NK-92 (cell line): Measurements from ENCODE around the gene NENF.

Experiments
- DNase-seq: peaks from one replicate; lab custom pipeline; 2025; ENCODE audit not compliant: unreplicated experiment; lab: John Stamatoyannopoulos, UW

The NENF gene

DNA sequence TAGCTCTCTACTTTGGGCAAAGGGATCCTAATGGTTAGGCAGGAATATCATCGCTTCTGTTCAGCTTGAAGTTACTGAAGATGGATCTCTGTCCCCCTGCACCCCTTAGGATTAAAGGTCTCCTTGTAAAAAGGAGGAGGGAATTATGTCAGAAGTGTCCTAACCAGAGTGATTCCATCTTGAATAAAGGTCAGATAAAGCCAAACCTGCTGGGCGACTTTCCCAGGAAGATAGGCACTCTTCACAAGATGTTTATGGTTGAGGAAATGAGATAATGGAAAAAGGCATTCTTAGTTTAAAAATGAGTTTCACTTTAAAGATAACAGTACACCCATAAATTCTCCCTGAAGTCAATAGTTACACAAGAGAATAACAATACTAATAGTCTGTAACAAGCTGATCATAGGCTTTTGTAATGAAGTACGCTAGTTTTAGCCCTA, 1.7 kb upstream of the NENF start:
- no peak for DNase-seq

DNA sequence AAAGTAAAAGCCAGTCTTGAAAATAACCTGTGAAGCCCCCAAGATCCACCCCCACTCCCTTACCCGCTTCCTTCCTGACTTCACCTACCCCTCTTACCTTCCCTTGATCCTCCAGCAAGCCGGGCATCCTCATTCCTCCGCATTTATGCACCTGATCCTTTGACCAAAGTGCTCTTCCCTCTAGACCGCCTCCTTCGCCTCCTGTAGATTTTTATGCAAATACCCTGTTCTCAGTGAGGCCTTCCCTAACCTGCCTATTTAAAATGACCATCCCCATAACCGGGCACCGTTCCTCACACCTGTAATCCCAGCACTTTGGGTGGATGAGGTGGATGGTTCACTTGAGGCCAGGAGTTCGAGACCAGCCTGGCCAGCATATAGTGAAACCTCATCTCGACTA, 1.1 kb upstream of the NENF start:
- DNase-seq: no peak

DNA sequence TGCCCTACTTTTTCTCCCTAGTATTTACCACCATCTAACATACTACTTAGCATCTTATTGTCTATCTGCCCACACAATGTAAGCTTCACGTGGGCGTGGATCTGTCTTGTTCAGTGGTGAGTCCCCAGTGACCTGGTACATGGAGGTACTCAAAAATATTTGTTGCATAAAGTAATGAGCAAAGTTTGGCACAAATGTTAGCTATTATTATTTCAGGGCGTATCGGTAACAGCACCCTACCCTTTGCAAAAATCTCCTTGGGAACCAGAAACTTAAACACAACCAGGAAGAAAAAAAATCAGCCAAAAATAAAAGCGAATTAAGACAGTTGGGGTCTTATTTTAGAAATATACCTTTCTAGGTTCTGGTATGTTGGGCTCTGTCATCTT, 454 bp upstream of the NENF start:
- DNase-seq: no peak

DNA sequence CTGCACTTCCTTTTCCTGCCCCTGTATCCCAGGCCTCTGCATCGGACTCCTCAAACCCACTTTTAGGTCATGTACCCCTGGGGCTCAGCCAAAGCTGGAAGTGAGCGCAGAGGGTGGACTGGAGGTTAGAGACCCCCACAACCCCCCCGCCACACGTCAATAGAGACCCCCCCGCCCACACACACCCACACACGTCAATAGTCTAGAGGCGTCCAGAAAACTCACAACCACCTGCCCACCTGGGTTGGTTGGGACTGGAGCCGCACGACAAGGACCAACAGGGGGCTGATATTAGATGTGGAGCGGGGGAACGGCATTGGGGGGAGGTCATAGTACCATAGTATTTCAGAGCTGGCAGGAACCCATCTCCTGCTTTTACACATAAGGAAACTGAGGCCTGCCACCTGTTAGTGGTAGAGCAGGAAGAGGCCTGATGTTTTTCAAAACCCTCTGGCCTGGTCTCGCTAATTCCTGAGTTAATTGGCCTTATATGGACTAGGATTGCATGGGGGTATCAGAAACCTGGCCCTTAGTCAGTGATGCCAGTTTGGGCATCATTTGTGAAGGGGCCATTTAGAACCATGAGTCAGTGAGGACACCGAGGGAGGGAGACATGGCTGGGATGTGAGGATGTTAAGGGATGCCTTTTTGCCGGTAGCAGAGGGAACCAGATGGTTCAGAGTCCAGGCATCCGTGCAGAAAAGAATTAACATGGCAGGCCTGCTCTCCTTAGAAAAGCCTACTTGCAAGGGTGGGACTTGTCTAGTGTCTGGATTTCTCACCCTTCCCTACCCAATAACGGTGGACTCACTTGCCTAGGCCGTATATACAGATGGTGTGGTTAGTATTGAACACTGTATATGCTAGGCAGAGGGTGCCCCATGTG, 1.1 kb downstream of the NENF start:
- DNase-seq: no peak

DNA sequence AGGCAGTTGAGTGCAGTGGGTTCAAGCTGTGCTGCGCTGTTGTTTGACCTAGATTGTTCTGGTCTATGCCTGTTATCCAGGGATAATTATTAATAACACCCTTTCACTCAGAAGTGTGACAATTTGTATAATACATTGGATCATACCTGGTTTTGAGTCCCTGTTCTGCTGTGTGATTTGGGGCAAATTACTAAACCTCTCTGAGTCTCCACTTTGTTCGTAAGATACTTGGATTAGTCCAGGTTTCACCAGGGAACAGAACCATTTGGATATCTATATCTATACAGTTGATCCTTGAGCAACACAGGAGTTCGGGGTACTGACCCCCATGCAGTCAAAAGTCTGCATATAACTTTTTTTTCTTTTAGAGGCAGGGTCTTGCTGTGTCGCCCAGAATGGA, 2.3 kb downstream of the NENF start:
- DNase-seq: no peak

DNA sequence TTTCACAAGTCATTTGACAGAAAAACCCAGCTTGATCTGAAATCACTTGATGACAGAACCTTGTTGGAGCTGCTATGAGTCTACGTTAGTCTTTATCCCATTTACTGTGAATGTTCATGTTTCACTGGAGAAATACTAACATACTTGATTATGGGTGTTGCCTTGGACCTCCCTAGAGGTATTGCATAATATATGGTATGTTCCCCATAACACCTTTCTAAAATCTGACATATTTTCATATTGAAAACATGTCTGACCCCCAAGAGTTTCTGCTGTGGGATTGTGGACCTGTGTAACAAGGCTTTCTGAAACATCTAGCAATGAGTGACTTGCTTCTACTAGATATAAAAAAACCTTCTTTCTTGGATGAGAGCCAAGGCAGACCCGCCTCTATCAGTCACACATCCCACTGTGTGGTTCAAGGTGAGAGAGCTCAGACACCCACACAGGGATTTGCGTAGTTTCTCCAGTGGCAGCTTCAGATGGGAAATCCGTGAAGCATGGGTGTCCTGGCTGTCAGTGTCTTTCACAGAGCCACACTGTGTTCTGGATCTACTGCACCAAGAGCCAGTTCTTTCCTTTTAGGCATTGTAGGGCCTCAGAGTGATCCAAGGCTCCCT, 4.6 kb downstream of the NENF start:
- no peak for DNase-seq

DNA sequence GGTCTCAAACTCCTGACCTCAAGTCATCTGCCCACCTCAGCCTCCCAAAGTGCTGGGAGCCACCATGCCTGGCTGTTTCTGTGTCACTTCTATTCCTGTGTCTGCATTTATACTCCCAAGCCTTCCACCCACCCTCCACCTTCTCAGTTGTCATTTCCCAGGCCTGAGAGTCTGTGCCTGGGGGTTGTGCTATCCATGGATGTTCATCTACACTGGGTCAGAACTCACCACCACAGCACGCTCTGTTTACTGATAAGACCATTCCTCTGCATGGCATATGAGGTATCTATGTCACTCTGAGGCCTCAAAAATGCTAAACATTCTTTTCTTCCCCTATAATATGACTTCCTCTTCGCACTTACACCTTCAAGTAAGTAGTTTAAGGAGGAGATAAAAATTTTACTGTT, 6.1 kb downstream of the NENF start:
- DNase-seq: no peak

DNA sequence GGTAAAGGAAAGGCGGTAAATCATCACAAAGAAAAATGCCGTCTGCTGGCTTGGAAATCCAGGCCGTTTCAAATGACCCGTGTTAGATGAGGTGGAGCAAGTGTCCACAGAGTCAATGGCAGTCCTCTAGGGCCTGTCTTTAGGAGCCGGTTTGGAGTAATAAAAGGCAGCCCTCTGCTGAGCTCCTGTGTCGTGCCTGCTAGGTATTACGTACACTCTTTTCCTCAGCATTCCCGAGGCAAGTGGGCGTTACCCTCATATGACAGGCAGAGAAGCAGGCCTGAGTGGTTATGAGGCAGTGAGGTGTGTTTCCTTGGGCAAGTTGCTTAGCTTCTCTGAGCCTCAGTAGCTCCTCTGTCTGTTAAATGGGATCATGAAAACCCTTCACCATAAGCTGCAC, 7.7 kb downstream of the NENF start:
- no peak for DNase-seq

DNA sequence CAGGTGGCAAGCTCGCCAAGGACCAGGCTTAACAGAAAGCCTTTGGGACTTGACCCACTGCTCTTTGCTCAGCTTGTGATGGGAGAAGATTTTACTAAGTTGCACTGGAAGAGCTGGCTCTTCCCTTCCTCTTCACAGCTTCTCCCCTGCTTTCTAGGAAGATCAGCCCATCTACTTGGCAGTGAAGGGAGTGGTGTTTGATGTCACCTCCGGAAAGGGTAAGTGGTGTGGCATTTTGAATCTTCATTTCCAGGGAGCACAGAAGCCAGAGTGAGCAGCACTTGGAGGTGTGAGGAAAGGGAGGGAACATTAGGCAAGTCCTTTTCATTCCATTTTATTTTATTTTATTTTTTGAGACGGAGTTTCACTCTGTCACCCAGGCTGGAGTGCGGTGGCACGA, 9.7 kb downstream of the NENF start:
- no peak for DNase-seq

DNA sequence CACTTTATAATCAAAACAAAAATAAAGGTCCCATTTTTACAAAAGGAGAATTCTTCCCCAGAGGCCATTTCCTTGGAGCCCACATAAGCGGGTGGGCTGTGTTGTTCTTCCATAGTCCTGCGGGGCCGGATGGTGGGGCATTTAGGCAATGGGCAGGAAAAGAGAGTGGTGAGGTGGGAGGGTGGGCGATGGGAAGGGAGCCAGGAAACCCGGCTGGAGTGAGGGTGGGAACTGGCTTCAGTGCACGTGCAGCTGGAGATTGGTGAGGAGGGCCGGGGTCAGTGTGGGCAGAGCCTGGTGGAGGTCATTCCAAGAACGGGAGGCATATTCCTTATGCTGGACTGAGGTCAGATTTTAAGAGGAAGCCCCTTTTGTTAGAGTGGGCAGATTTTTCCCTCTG, 13.6 kb downstream of the NENF start:
- no peak for DNase-seq

DNA sequence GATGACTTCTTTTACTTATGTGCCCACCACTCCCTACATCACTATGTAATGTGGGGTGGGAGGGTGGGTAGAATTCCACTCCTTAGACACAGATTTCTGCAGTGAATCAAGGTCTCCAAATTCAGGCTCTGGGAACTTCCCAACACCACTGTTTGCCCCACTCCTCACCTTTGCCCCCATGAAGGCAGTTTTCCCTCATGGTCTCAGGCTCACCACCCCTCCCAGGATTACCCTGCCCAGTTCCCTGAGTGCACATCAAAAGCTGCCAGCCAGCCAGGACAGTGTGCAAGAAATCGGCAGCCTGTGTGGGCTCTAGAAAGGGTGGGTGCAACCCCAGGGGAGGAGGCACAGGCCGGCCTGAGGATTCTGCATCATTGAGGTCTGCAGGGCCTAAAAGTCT, 14.8 kb downstream of the NENF start:
- DNase-seq: no peak

DNA sequence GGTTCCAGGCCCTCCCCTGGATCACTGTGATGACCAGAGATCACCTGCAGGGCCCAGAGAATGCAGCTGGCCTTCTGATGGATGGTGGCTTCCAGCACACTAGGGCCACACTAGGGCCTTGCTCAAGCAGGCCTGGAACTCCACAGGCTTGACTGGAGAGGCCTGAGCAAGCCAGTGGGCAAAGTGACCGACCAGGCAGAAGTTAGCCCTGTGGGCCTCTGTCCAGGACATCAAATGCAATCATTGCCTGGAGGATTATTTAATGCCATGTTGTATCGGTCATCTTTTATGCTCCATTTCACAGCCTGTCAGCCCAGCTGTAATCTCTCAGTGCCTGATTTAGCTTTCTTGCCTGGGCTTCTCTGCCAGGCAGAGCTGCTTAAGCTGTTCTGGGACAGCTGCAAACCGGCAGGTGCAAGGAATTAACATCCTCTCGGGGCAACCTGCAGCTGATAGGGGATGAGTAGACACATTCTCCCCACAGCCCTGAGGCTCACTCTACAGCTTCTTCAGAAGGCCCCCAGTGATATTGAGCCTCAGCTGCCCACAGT, 17.7 kb downstream of the NENF start:
- no peak for DNase-seq

DNA sequence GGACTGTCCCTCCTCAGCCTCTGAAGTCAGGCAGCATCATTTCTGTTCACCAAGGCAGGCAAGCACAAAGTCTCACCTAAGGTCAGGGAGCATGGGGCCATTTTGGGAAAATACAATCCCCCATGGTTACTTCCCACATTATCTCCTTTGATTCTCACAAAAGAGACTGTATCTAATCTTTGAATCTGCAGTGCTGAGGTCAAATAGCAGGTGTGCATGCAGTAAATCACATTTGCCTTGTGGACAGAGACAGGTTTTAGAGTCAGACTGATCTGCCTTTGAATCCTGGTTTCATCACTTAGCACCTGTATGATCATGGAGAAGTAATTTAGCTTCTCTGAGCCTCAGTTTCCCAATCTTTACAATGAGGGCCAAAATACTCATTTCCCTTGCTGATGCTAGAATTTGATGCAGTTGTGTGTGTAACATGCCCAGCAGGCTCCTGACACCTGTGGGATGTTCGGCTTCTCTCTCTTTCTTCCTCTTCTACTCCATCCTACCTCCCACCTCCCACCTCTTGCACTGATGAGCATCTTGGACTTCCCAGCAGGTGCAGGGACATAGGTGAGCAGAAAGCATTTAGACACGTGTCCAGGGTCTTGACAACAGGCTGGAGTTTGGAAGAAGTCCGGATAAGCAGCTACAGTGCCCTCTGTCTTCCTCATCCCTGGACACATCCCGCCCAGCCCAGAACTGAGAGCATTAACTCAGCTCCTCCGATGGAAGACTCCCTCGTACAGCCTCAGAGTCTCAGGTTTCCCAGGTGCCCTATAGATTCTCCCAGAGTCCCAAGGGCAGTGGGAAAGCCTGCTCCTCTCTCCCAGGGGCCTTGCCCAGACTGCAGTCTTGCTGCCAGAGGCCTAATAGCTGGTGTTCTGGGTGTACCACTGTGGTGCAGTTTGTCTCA, 18.9 kb downstream of the NENF start:
- DNase-seq: no peak

DNA sequence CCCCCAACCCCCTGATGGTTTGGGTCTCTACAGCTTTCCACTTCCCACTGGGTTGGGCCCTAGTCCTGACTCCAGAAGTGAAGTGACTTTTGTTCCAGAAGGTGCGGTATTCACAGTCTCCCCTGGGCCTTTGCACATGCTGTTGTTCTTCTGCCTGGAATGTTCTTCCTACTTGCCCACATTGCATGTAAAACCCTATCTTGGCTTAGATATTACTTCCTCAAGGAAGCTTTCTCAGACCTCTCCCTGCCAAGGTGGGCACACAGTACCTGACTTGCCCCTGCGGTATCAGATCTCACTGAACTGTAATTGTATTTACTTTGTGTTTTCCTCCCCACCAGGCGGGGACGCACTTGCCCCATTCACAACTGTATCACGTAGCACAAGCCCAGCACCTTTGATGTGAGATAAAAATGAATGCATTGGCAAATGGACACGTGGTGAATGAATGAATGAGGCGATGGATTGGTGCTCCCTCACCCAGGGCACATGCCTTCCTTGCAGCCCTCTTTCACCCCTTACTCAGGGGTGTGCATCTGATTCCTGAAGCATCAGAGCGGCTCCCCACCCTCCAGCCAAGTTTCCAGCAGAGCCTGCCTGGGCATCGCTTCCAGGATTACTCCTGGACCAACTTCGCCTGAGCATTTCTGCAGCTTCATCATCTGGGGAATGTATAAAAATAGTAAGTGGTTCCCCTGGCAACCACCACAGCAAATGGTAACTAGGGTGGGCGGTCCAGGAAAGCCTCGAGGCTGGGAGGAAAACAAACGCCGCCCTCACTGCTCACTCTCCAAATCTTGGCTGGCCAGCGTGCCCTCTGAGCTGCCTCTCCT, 19.8 kb downstream of the NENF start:
- DNase-seq: no peak

DNA sequence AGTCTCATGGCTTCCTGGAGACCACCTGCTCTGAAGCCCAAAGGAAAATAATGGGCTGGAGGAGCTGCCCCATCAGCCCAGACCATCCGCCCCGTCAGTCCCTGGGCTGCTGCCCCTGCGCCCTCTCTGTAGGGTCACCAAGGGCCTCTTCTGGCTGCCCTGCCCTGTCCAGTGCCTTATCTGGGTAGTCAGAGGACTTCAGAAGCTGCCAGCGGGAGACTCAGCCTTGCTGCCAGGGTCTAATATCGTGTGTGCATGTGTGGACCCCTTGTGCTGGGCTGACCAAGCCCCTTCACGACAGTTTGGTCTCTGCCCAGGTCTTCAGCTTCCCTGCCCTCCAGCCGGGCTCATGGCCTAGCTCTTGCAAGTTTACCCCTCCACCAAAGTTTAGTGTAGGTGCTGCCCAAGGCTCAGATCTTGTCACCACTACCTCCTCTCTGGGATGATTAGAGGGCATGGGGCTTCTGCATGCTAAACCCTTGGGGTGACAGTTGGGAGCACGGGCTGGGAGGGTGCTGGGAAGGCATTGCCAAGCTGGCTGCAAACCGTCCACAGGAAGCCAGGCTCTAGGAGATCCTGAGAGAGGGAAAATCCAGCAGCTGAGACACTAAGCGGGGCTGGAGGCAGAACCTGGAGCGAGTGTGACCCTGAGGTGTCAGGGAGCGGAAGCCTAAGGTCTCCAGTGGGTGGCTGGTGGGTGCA, 20.6 kb downstream of the NENF start:
- DNase-seq: no peak

DNA sequence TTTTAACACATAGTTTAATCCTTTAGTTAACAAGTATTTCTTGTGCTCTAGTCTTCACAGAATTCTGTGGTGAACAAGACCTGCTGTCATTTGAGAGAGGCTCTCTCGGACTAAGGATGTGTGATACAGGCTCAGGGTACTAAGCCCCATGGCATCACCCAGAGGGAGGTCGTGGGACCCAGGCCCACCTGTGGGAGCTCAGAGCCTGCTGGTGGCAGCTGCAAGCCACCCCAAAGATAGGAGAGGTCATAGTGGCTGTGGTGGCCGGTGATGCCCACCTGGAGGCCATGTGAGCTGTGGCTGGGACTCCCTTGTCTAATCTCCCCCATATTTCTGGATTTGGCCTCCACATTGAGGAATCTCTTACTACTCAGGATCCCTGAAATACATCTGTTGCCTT, 22.0 kb downstream of the NENF start:
- no peak for DNase-seq

DNA sequence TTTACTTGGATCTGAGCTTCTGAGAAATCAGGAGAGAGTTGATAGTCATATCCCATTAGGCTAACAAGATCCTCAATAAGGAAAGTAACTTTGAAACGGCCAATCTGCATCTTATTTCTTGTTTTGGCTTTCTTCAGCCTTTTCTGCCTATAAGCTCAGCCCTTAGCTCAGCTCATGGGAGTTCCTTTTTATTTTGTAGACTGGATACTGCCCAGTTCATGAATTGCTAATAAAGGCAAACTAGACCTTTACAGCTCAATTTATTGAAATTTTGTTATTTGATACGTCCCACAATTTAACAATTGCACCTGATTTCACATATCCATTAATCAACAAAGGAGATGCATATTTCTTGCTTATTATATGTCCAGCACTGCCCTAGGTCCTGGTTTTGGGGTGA, 22.7 kb downstream of the NENF start:
- DNase-seq: no peak

DNA sequence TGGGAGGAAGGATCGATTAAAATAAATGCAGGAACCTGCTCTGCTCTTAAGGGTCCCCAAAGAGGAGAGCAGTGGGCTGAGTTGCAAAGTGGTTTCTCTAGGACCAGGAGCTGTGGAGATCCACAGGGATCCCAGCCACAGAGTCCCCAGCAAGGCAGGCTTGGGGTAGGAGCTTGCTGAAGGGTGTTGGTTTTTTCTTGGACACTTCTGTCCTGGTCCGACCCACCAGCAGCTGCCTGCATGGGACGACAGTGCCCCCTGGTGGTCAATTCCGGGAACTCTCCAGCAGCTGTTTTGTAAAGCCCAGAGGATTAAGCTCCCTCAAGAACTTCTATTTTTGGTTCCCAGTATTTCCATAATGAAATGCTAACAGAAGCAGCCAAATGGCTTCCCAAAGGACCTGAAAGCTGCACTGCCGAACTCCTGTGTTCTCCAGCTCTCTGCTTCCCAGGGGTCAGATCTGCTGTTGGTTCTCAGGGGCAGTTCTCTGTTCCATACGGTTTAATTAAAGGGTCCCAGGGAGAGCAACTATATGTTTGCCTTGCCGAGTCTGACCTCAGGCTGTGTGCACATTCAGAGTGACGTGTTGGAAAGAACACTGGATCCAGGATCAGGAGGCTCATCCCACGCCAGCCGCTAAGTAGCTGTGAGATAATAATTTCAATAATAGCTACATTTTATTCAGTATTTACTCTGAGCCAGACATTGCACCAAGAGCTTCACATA, 23.2 kb downstream of the NENF start:
- no peak for DNase-seq

DNA sequence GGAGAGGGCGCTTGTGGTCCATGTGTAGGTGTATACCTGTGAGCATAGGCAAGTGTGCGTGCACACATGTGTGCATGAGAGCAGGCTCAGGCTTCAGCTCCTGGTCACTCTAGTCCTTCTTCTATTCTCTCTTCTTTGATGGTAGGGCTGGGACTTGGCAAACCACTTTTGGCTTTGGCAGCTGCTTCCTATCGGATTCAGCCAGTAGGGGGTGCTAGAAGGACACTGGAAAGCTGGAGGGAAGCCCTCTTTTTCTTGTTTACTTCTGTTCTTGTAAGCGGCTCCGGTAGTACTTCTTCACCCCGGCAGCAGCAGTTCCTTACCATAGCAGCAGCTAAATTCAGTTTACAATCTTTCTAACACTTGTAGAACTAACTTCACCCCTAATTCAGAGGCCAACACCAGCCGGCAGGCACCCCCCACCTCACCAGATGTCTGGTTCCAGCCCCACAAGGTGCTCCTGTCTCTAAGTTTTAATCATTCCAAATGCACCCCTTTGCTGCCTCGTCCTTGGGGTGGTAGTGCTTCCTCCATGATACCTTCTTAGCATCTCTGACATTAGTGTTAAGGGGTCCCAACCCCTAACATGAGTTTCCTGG, 25.1 kb downstream of the NENF start:
- no peak for DNase-seq
